Stimulated activated CD4-positive, alpha-beta T cell treated with anti-CD3 and anti-CD28 coated beads, Interleukin-12 subunit alpha, Interleukin-12 subunit beta, amount 100 ng/mL, for 4 hours (primary cell): ENCODE results near the gene FAM83B.
"Not testable (repeated sequence)": the region's sequence is repeated elsewhere in the genome, so short reads cannot be mapped to it uniquely, and the experiment has no call there.

Experiments
- DNase-seq: peaks from one replicate; pipeline ENCODE4 v3.0.0-alpha.2; 2020

Gene FAM83B

GRCh38 chr6:54846243-54846856 is at the start of gene FAM83B:
FAM83B (plus strand) TSS chr6:54846771; CDS start chr6:54870247, 23,476 bp downstream.
- DNase-seq, result no peak

- not testable (repeated sequence) for DNase-seq
Measured at GRCh38 chr6:54796918-54797317, 49.7 kb upstream of the FAM83B start.

- DNase-seq, result no peak
Measured at GRCh38 chr6:54800050-54800600, 46.4 kb upstream of the FAM83B start.

- DNase-seq, result no peak
Measured at GRCh38 chr6:54801244-54801643, 45.3 kb upstream of the FAM83B start.

GRCh38 chr6:54801669-54802068 is 44.9 kb upstream of the FAM83B start:
- no peak for DNase-seq

- DNase-seq, result no peak
Measured at GRCh38 chr6:54802775-54803634, 43.6 kb upstream of the FAM83B start.

GRCh38 chr6:54805077-54805476 is 41.5 kb upstream of the FAM83B start:
- DNase-seq, result no peak

GRCh38 chr6:54810147-54810546 is 36.4 kb upstream of the FAM83B start:
- no peak for DNase-seq

GRCh38 chr6:54813892-54814291 is 32.7 kb upstream of the FAM83B start:
- DNase-seq, result no peak

GRCh38 chr6:54817236-54817635 is 29.3 kb upstream of the FAM83B start:
- DNase-seq, result no peak

- DNase-seq, result no peak
Measured at GRCh38 chr6:54817834-54818233, 28.7 kb upstream of the FAM83B start.

GRCh38 chr6:54824225-54824624 is 22.3 kb upstream of the FAM83B start:
- DNase-seq, result not testable (repeated sequence)

- no peak for DNase-seq
Measured at GRCh38 chr6:54827010-54827409, 19.6 kb upstream of the FAM83B start.

- no peak for DNase-seq
Measured at GRCh38 chr6:54830216-54830615, 16.4 kb upstream of the FAM83B start.

- DNase-seq, result no peak
Measured at GRCh38 chr6:54835176-54835575, 11.4 kb upstream of the FAM83B start.

GRCh38 chr6:54846857-54847674 is 495 bp downstream of the FAM83B start:
- no peak for DNase-seq

- DNase-seq, result no peak
Measured at GRCh38 chr6:54847799-54848597, 1.4 kb downstream of the FAM83B start.

- no peak for DNase-seq
Measured at GRCh38 chr6:54850114-54850513, 3.5 kb downstream of the FAM83B start.

- DNase-seq, result no peak
Measured at GRCh38 chr6:54856129-54856528, 9.6 kb downstream of the FAM83B start.

- no peak for DNase-seq
Measured at GRCh38 chr6:54860132-54860531, 13.6 kb downstream of the FAM83B start.

GRCh38 chr6:54860739-54861138 is 14.2 kb downstream of the FAM83B start:
- DNase-seq, result no peak

- DNase-seq, result no peak
Measured at GRCh38 chr6:54861905-54862616, 15.5 kb downstream of the FAM83B start.
